GM12891 (cell line): ENCODE measurements around the gene EFHC1.

Experiments used
- PAX5 ChIP-seq: IDR thresholded peaks from 2 replicates; pipeline ENCODE4 v1.6.1; 2011; ENCODE audit warnings: low read length, moderate library complexity, mild to moderate bottlenecking; ENCODE audit not compliant: insufficient read depth, severe bottlenecking
- POLR2A ChIP-seq: IDR thresholded peaks from 2 replicates; pipeline ENCODE4 v1.6.1; 2011; ENCODE audit warnings: low read depth, low read length, control low read depth
- POLR2AphosphoS5 ChIP-seq: IDR thresholded peaks from 2 replicates; pipeline ENCODE4 v1.6.1; 2011; ENCODE audit warnings: low read depth, low read length, control low read depth
- POU2F2 ChIP-seq: IDR thresholded peaks from 2 replicates; pipeline ENCODE4 v1.6.1; 2011; ENCODE audit warnings: low read depth, mild to moderate bottlenecking, control low read depth, low read length, moderate library complexity
- SPI1 ChIP-seq: IDR thresholded peaks from 2 replicates; pipeline ENCODE4 v1.6.1; 2011; ENCODE audit warnings: low read depth, low read length, control low read depth
- TAF1 ChIP-seq: IDR thresholded peaks from 2 replicates; pipeline ENCODE4 v1.6.1; 2011; ENCODE audit warnings: low read depth, low read length, control low read depth

DNA sequence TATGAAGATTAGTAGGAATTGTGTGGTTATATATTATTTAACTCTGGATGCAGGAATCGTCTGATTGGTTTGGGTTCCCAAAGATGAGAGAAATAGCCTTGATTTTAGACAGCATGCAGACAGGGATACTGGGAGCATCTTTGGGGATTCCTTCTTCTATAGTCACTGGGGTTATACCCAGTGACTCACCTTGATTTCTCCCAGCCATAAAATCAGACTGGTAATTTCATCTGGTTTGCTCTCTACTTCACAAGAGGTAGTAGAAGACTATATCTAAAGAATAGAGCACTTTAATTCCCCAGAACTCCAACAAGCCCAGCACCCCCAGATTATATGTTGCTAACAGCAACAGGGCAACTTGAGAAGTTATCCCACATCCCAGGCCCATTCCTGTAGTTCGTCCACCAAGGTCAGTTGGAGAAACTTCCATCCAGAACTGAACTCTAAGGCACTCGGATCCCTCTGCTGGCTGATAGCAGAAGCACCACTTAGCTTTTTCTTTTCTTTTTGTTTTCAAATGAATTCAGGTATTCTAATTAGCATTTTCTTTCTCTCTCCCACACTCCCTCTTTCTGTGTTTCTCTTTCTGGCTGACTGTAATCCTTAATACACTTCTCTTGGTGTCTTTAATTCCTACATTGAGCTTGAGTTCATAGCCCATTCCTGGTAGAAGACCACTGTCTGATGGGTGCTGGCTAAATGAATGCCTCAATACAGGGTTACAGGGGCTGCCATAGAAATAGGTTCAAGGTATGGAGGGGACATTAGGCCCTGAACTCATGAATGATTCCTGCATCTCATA is 20.4 kb upstream of the EFHC1 start:
- TF ChIP-seq POLR2A (no peak), POLR2AphosphoS5 (no peak), TAF1 (no peak), SPI1 (no peak), POU2F2 (no peak), PAX5 (no peak)
